Glomerular visceral epithelial cell (primary cell): ENCODE measurements around the gene CALHM1.

Experiments used
- DNase-seq: peaks from one replicate; pipeline ENCODE4 v3.0.0-alpha.2; 2016; ENCODE audit errors: extremely low spot score

The CALHM1 gene

DNA sequence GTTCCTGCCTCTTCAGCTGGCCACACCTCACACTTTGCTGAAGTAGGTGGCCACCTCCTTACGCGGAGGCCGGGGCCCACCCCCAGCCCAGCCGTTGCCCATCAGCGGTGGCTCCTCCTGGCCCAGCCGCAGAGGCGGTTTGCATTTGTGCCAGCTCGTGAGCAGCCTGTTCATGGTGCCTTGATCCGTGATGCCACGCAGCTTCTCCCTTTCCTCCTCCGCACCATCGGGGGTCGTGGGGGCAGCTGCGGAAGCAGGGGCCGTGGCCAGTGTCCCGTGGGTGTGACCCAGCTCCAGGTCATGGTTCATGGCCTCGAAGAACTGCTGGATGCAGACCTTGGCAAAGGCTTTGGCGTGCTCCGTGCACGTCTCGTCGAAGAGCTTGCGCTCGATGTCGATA, 3.5 kb downstream of the CALHM1 start:
- no peak for DNase-seq

DNA sequence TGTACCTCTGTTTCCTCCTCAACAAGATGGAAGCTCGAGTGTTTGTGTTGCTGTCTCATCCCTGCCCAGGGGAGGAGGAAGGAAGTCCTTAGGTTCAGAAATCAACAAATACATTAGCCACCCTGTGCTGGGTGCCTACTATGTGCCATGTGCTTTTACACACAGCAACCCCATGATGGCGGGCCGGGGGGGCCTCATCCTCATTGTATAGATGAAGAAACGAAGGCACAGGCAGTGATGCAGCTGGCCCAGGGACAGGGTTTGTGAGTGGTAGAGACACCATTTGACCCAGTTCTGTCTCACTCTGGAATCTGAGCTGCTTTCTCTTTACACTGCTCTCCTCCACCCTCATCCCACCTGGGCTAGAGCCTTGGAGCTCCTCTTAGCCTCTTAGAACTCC, 4.7 kb downstream of the CALHM1 start:
- no peak for DNase-seq

DNA sequence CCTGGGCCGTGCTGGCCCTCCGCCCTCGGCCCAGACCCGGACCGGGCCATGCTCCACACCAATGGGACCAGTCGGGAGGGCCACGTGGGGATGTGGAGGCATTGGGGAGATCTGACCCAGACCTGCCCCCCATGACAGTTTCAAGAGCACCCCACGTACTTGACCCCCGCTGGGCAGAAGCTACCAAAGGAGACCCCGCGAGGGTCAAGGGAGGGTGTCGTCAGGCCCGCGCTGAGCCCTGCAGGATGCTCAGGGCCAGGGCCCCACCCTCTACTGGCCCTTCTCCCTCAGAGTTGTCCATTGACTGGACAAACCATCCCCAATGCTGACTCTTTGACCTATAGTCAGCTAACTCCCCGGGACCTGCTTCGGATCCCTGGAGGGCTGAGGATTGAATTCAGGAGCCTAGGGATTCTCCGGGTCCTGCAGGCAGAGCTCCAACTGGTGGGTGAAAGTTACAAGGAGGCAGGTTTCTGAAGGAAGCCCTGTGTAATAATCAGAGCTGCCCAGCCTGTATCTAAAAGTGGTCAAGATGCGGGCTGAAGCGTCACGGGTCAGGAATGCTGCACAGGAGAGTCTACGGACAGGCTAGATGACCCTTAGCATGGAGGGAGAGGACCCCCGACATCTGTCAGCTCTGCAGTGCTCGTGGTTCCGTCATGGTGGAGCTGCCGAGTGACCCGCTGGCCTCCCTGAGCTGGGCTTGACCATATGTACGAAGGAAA, 6.0 kb downstream of the CALHM1 start:
- DNase-seq, result no peak

DNA sequence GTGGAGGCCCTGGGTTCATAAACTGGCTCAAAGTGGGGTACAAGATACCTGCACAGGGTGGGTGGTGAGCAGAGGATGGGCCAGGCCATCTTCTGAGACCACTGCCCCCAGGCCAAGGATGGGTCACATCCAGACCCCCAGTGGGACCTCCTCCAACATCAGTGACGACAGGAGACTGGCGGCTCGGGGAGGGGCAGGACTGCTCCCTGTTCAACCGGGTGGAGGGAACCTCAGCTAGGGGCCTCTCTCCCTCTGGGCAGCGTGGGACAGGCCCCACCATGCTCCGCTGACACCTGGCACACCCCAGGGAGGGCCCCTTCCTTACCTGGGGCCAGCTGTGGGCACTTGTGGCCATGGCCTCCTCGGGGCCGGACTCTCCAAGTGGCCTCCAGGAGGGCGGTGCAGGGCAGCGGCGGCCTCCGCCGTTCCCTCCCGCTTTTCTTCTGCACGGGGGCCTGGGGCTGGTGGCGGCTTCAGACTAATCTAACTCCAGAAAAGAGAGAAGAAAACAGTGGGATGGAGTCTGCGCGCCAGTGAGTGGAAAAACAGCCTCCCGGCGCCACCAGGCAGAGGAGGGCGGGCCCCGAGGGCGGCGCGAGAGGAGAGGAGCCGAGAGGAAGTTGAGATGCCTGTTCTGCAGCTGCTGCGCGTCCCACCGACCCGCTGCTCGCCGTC, 6.7 kb downstream of the CALHM1 start, which contains the start of gene CALHM2:
CALHM2 (minus strand) TSS at position 540 of the 675 bp plus-strand sequence. CDS start 2,429 bp downstream, outside the sequence.
- no peak for DNase-seq

DNA sequence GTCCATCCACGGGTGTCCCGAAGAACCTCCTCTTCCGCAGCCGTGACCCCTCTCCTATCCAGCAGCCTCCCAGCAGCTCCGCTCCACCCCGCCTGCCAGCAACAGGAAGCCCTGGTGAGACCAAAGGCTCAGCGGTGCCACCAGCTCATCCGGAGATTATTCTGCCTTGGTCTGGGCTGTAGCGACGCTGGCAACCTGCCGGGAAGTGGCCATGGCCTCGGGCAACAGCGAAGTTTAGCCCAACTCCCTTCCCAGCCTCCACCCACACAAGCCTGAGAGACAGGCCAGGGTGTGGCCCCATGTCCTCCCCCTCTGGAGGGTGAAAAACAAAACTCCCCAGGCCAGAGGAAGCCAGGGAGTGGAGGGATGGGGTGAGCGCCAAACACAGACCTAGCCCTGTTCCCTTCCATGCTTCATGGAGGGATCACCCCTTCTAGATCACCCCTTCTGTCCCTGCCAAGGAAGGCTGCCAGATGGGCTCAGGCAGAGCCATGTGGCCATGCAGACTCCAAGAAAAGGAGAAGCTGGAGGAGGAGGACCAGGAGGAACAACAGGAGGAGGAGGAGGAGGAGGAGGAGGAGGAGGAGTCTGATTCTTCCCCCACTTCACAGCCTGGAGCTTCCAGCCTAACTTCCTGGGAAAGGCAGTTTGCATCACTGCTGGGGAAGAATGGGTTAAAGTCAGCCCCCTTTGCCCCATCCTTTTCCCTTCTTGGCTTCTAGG, 7.4 kb downstream of the CALHM1 start:
- DNase-seq, result no peak

DNA sequence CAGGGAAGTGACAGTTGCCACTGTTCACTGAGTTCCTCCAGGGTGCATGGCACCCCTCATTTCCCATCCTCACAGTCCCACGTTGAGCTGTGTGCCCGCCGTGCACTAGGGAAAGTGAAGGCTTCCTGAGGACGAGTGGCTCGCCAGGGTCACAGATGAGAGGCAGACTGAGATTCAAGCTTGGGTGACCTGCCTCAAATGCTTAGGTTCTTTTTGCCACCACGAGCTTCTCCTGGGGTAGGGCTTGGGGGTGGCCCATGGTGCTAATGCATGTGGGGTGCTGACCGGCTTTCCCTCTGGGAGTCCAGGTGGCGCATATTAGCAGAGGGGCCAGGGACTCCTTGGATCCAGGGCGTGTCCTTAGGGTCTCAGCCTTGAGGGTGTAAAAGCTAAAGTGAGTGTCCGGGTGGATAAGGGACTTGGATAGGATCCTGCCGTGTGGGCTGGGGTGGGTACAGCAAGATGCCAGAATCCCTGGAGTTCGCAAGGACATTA, 8.5 kb downstream of the CALHM1 start:
- no peak for DNase-seq

DNA sequence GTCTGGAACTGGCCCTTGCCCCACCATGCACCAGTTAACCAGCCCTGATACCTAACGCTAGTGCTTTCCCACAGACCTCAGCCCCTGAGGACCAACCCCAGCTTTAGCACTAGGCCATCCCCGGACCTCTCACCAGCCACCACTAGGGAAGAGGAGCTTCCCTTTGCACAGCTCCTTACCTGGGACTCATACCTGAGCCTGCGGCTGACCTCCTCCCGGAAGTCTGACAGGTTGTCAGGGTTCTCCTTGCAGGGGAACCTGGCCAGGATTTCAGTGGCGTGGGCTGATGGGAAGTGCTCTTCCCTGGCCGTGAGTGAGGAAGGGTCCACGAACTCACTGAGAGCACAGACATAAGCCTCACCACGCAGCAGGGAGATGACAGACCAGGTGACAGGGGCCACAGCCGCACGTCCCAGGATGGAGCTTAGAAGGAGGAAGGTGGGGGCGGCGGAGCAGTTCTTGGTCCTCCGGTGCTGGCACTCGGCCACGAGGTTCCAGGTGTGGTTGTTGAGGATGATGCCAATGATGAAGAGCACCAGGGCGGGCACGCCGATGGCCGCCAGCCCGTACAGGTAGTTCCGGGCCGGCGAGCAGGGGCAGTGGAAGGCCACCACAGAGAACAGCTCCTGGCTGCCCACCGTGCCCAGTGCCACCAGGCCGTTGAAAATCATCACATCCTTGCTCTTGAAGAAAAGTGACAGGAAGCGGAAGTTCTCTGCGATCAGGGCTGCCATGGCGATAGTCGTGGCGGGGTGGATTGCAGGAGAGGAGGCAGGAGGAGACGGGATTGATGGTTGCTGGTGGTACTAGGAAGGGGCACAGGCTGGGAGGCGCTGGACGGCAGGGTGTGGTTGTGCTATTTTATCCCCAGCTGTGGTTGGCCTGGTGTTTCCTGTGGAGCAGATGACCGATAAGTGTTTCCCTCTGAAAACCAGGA, 9.2 kb downstream of the CALHM1 start:
- no peak for DNase-seq

DNA sequence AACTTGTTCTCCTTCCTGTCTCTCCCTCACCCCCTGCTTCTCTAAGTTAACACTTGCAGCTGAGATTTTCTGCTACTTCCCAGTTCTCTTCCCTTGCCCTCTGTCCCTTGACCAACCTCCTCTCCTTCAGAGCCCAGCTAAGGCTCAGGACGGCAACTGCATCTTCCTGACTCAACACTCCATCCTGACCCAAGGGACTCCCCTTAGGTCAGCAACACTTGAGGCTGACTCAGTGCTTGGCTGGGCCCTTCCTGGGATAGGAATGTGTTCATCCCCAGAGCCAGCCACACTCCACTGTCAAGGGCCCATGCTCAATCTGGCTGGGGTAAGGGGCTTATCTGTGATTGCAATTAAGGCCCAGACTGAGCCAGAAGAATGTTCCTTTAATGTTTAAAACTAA, 10.0 kb downstream of the CALHM1 start:
- DNase-seq, result peak; percentile 34

DNA sequence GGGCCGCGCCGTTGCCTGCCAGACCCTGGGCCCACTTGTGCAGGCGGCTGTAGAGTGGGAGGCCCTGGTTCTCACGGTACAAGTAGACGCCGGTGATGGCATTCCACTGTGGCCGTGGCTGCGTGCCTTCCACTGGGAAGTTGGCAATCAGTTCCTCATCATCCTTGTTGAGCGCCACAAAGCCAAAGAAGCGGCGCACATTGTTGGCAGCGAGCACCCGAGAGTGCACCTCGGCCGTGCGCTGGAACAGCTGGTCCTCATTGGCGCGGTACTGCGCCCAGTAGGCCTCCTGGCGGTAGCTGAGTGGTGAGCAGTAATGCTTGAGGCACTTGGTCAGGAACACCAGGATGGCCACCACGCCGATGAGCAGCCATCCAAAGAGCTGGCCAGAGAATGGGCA, 11.5 kb downstream of the CALHM1 start:
- DNase-seq, result no peak

DNA sequence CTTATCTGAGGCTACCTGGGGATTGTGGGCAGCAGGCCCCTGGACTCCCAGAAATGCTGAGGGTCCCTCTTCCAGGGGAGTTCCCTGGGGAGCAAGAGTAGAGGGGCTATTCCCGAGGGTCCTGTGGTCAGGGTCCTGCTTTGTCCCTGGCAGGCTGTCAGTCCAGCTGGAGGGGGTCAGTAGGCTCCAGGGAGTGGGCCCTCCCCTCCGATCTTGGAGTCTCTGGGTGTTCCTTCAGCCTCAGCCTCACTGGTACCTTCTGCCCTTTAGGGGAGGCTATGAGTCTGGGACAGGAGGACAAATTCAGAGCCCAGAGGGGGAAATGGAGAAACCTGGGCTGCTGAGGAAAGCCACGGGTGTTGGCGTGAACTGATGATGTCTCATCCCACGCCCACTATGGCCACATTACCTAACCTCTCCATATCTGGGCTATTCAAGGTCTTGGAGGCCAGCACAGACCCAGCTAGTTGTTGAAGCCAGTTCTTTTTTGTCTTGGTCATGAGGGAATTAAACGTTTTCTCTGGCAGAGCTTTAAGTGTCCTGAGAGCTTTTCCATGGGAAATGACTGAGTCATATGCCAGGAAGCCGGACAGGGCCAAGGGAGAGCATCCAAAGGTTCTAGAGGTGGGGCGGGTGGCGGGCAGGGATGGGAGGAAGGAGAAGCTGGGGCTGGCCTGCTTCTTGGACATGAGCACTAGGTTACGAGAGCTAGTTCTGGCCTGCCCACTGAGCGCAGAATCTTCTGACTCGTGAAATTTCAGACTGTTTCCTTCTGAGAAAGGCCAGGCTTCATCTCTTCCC, 12.7 kb downstream of the CALHM1 start:
- DNase-seq, result no peak

DNA sequence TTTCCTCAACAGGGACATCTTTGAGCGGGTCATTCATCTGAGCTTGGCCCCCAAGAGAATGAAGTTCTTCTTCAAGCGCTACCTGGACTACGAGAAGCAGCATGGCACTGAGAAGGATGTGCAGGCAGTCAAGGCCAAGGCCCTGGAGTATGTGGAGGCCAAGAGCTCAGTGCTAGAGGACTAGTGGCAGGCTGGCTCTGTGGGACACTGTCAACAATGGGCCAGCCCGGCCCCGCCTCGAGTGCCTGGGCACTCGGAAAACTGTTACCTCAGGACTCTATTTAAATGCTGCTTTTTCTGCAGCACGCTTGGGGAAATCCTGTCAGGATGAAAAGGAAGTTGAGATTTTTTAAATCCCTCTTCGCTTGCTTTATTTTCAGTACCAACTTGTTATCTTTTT, 13.3 kb downstream of the CALHM1 start:
- no peak for DNase-seq

DNA sequence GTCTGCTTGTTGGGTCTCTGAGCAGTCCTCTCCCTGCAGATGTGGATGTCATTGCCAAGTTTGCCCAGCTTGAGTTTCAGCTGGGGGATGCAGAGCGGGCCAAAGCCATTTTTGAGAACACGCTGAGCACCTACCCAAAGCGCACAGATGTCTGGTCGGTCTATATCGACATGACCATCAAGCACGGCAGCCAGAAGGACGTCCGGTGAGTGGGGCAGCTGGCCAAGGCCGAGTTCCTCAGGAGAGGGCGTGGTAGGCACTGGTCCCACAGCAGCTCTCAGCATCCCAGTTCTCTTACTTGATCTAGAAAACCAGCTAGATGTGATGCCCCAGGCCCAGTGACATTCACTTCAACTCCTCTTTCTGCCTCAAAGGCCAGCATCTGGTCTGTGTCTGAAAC, 14.2 kb downstream of the CALHM1 start:
- DNase-seq, result no peak

DNA sequence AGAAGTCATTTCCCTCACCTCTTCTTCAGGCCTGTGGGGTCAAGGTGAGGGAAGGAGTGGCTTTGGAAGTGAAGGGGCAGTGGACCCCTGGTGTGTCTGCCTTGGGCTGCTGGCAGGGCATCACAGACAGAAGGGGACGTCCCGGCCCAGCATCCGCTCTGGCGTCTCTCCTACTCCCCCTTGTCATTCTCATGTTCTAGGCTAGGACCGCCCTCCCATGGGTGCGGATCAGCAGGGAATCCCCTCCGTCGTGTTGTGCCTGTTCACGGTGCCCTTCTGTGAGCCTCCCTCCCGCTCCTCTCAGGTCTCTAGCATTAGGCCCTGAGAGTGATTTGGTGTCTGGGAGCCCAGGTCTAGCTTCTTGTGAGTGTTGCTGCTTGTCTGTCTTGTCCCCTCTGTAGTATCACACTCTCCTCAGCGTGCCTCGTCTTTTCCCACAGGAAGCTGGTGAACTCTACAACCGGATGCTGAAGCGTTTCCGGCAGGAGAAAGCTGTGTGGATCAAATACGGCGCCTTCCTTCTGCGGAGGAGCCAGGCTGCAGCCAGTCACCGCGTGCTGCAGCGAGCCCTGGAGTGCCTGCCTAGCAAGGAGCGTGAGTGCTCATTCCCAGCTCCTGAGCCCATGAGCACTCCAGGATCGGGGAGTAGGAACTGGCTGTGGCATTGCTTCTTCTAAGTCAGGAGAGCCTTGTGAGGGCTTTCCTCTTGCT, 15.1 kb downstream of the CALHM1 start:
- no peak for DNase-seq

DNA sequence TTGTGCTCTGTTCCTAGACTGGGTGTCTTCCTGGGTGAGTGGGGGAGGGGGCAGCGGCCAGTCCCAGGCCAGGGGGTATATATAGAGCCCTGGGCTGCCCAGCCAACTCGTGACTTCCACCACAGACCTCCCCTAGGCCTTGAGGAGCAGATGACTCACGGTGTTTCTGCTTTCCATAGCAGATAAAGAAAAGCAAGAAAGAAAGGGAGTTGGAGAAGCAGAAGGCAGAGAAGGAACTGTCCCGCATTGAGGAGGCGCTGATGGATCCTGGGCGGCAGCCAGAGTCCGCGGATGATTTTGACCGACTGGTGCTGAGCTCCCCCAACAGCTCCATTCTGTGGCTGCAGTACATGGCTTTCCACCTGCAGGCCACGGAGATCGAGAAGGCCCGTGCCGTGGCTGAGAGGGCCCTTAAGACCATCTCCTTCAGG, 16.7 kb downstream of the CALHM1 start:
- DNase-seq, result peak; percentile 55

DNA sequence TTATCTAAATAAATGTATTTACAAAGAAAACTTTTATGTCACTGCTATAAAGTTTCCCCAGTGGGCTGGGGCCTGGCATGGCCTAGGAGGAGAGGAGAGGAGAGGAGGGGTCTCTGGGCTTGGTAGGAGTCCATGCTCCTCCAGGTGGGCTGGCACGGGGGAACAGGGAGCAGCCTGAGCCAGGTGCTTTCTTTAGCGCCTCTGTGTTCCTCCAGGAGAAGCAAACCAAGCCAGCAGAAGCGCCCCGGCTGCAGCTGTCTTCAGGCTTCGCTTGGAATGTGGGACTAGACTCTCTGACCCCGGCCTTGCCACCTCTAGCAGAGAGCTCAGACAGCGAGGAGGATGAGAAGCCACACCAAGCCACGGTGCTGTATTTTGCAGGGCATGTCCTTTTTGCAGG, 17.1 kb downstream of the CALHM1 start:
- no peak for DNase-seq

DNA sequence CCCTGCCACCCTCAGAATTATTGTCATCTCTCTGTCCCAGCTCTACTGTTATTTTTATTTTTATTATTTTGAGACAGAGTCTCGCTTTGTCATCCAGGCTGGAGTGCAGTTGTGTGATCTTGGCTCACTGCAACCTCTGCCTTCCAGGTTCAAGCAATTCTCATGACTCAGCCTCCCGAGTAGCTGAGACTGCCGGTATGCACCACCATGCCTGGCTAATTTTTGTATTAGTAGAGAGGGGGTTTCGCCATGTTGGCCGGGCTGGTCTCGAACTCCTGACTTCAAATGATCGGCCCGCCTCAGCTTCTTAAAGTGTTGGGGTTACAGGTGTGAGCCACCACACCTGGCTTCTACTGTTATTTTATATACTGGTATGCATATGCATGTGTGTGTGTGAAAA, 17.5 kb downstream of the CALHM1 start:
- no peak for DNase-seq

DNA sequence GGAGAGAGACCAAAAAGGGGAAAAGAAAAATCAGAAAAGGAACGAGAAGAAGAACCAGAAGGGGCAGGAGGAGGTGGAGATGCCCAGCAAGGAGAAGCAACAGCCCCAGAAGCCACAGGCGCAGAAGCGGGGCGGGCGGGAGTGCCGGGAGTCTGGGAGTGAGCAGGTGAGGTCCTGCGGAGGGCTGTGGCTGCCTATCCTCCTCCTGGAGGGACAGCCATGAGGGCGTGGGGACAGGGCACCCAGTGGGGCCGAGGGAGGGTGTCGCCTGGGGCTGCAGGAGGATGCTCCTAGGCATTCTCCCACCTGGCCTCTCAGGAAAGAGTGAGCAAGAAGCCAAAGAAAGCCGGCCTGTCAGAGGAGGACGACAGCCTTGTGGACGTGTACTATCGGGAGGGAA, 18.3 kb downstream of the CALHM1 start:
- DNase-seq, result no peak

DNA sequence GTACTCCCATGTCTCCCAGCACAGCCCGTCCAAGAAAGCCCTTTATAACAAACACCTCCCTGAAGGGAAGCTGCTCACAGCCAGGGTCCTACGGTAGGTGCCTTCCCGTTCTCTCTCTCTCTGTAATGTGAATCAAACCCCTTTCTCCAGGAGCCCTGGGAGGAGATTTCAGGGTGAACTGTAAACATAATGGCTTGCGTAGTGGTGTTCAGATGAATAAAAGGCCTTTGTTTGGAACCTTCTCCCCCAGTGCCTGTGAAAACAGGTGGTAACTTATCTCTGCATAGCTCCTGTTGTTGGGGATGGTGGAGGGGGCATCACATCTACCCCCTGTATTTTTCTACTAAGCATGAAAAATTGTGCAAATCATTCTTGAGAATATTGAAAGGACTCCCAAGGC, 18.9 kb downstream of the CALHM1 start:
- no peak for DNase-seq

DNA sequence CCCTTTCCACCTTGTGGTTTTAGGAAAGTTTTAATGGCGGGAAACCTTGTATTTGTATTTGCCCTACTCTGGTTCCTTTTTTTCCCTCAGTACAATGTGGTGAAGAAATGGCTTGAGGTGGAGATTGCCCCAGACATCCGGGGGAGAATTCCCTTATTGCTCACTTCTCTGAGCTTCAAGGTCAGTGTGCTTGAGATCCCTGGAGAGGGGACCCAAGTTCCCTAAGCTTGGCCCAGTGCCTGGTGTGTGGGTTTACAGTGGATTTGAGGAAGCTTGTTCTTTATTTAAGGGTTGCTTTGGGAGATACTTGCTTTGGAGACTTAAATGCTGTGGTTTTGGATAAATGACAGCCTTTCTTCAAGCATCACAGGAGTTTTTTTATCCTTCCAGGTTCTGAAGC, 24.8 kb downstream of the CALHM1 start:
- no peak for DNase-seq

DNA sequence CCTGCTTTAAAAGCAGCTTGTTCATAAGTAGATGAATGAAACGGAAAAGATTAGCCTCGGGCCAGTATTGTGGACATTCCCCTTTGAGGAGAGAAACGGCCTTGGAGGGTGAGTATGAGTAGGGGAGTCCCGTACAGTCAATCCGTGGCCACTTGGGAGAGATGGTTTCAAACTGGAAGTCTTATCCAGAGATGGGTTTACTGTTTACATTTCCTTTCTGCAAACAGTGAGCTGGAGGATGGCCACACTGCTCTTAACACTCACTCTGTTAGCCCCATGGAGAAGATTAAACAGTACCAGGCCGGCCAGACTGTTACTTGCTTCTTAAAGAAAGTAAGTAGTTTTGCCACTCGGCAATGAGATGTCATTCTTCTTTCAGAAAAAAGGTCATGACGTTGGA, 26.8 kb downstream of the CALHM1 start:
- DNase-seq, result no peak
